ENCODE data around the gene RNF133.

Gene RNF133

DNA sequence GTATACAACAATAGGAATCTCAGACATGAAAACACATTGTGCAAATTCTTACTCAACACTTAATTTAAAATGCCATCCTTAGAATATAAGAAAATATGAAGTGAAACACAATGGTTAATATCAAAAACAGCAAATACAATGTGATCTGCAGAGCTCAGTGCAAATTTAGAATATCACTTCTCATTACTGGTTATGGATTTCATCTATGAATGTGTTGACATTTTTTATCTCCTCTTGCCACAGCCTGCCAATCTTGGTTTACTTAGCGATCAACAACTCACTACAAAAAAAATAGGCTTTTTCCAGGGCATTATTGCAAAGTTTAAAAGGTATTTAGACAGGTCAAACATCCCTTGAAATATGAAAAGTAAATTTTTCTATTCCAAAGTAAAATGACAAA is 28.8 kb upstream of the RNF133 start:
- Histone ChIP-seq H4K20me1 (ENCODE audit: insufficient read depth, low read length, poor library complexity, severe bottlenecking) (no peaks in the 10 kb centered on the region), H3K79me2 (ENCODE audit: insufficient read depth, low read length) (no peaks in the 10 kb centered on the region), H3K27me3 (ENCODE audit: insufficient read depth, low read length, poor library complexity, severe bottlenecking) (no peaks in the 10 kb centered on the region), H3K9me3 (ENCODE audit: insufficient read depth, low read depth, low read length) (no peaks in the 10 kb centered on the region), H3K36me3 (ENCODE audit: insufficient read depth, low read length) (no peaks in the 10 kb centered on the region), H3K4me1 (ENCODE audit: insufficient read depth, low read length, poor library complexity, severe bottlenecking) (no peaks in the 10 kb centered on the region), H3K4me3 (ENCODE audit: low read length, poor library complexity, severe bottlenecking) (no peak overlapping the region), H2AFZ (ENCODE audit: low read length) (no peak overlapping the region), H3K9me2 (replicated peaks; ENCODE audit: low read depth, low read length) (no peaks in the 10 kb centered on the region), H3K4me2 (ENCODE audit: low read depth, low read length, poor library complexity, severe bottlenecking) (no peak overlapping the region), H3K9ac (ENCODE audit: low read depth, low read length, poor library complexity, severe bottlenecking) (no peak overlapping the region), H3F3A (ENCODE audit: low read depth) (no peaks in the 10 kb centered on the region)
- TF ChIP-seq, protein P1, sequence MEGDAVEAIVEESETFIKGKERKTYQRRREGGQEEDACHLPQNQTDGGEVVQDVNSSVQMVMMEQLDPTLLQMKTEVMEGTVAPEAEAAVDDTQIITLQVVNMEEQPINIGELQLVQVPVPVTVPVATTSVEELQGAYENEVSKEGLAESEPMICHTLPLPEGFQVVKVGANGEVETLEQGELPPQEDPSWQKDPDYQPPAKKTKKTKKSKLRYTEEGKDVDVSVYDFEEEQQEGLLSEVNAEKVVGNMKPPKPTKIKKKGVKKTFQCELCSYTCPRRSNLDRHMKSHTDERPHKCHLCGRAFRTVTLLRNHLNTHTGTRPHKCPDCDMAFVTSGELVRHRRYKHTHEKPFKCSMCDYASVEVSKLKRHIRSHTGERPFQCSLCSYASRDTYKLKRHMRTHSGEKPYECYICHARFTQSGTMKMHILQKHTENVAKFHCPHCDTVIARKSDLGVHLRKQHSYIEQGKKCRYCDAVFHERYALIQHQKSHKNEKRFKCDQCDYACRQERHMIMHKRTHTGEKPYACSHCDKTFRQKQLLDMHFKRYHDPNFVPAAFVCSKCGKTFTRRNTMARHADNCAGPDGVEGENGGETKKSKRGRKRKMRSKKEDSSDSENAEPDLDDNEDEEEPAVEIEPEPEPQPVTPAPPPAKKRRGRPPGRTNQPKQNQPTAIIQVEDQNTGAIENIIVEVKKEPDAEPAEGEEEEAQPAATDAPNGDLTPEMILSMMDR (conservative IDR thresholded peaks at IDR 0.05; ENCODE audit: low read length) = no peak
- TF ChIP-seq EZH2phosphoT487 (IDR thresholded peaks at IDR 0.05; ENCODE audit: borderline replicate concordance) = no peak

DNA sequence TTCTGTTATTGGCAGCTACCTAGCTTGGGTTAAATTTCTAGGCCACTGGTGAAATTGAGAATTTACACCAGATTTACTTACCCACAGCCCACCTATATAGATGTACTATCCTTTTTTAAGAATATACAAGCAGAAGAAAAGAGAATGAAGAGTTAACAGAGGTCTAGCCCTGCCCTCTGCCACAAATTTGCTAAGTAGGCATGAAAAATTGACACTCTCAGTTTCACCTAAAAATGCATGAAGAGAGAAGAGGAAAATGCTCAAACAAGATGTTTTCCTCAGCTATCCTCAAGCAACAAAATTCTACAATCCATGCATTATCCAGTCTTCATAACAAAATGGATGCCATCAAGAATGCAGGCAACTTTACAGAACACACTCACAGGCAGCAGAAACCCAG is 28.4 kb upstream of the RNF133 start:
- H3K9ac ChIP-seq (ENCODE audit: low read depth, low read length, poor library complexity, severe bottlenecking) = no peak overlapping the region

DNA sequence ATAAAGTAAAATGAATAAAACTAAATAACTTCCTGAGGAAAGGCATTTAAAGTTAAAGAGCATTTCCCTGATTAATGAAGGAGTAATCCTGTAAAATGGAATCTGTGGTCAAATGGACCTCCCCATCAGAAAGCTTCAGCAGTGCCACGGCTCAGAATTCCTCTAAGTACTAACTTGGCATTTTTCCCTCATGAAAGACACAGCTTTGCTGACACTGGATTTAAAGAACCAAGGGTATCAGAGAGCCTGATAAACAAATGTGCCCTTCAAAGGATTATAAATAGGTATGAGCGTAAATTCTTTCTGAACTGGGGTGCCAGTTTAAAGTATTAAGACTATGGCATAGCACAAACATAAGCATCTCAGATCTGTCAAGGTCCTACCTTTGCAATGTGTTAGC is 28.0 kb upstream of the RNF133 start:
- Histone ChIP-seq H3K9me3 (ENCODE audit: insufficient read depth, low read depth, low read length) (no peaks in the 10 kb centered on the region), H3K9ac (ENCODE audit: low read depth, low read length, poor library complexity, severe bottlenecking) (no peak overlapping the region), H3K4me1 (ENCODE audit: insufficient read depth, low read length, poor library complexity, severe bottlenecking) (no peaks in the 10 kb centered on the region), H3K9me2 (replicated peaks; ENCODE audit: low read depth, low read length) (no peaks in the 10 kb centered on the region), H4K20me1 (ENCODE audit: insufficient read depth, low read length, poor library complexity, severe bottlenecking) (no peaks in the 10 kb centered on the region), H3K4me2 (ENCODE audit: low read depth, low read length, poor library complexity, severe bottlenecking) (no peak overlapping the region), H2AFZ (ENCODE audit: low read length) (no peak overlapping the region), H3F3A (ENCODE audit: low read depth) (no peaks in the 10 kb centered on the region), H3K4me3 (ENCODE audit: low read length, poor library complexity, severe bottlenecking) (no peak overlapping the region), H3K79me2 (ENCODE audit: insufficient read depth, low read length) (no peaks in the 10 kb centered on the region), H3K27me3 (ENCODE audit: insufficient read depth, low read length, poor library complexity, severe bottlenecking) (no peaks in the 10 kb centered on the region), H3K36me3 (ENCODE audit: insufficient read depth, low read length) (no peaks in the 10 kb centered on the region)
- TF ChIP-seq, protein P1 (conservative IDR thresholded peaks at IDR 0.05; ENCODE audit: low read length) = no peak
- no peak for TF ChIP-seq EZH2phosphoT487 (IDR thresholded peaks at IDR 0.05; ENCODE audit: borderline replicate concordance)

More for the DNA sequence above, 28.4 kb upstream of the RNF133 start:
- Histone ChIP-seq H3F3A (ENCODE audit: low read depth) (no peaks in the 10 kb centered on the region), H2AFZ (ENCODE audit: low read length) (no peak overlapping the region), H3K79me2 (ENCODE audit: insufficient read depth, low read length) (no peaks in the 10 kb centered on the region), H3K4me2 (ENCODE audit: low read depth, low read length, poor library complexity, severe bottlenecking) (no peak overlapping the region), H3K27me3 (ENCODE audit: insufficient read depth, low read length, poor library complexity, severe bottlenecking) (no peaks in the 10 kb centered on the region), H3K4me1 (ENCODE audit: insufficient read depth, low read length, poor library complexity, severe bottlenecking) (no peaks in the 10 kb centered on the region), H3K36me3 (ENCODE audit: insufficient read depth, low read length) (no peaks in the 10 kb centered on the region), H4K20me1 (ENCODE audit: insufficient read depth, low read length, poor library complexity, severe bottlenecking) (no peaks in the 10 kb centered on the region), H3K9me3 (ENCODE audit: insufficient read depth, low read depth, low read length) (no peaks in the 10 kb centered on the region), H3K9me2 (replicated peaks; ENCODE audit: low read depth, low read length) (no peaks in the 10 kb centered on the region), H3K4me3 (ENCODE audit: low read length, poor library complexity, severe bottlenecking) (no peak overlapping the region)
- TF ChIP-seq EZH2phosphoT487 (IDR thresholded peaks at IDR 0.05; ENCODE audit: borderline replicate concordance) = no peak
- TF ChIP-seq, protein P1 (conservative IDR thresholded peaks at IDR 0.05; ENCODE audit: low read length) = no peak
